Left renal pelvis (tissue), 4 donors: ENCODE results near the gene DMRTC2. TPM values are rescaled to one million over a fixed set of nuclear protein-coding genes. Genes with fewer than 3 reads are reported as not detected.
"Not testable (repeated sequence)": the region's sequence is repeated elsewhere in the genome, so short reads cannot be mapped to it uniquely, and the experiment has no call there.

Source experiments
- DNase-seq, 4 donors: peaks; one replicate each; pipeline ENCODE4 v3.0.0-alpha.2; 2013; ENCODE audit warnings: low read depth in 4 of 4, low spot score in 3 of 4
- polyA plus RNA-seq, 4 donors: library from polyadenylated mRNA; unstranded; fragments of 120-200 nt; gene quantifications; one replicate each; pipeline ENCODE4 v1.2.1, GENCODE V29; 2013; ENCODE audit not compliant: insufficient read length in 4 of 4

The DMRTC2 gene
- polyA plus RNA-seq, 4 donors = not detected

DNA sequence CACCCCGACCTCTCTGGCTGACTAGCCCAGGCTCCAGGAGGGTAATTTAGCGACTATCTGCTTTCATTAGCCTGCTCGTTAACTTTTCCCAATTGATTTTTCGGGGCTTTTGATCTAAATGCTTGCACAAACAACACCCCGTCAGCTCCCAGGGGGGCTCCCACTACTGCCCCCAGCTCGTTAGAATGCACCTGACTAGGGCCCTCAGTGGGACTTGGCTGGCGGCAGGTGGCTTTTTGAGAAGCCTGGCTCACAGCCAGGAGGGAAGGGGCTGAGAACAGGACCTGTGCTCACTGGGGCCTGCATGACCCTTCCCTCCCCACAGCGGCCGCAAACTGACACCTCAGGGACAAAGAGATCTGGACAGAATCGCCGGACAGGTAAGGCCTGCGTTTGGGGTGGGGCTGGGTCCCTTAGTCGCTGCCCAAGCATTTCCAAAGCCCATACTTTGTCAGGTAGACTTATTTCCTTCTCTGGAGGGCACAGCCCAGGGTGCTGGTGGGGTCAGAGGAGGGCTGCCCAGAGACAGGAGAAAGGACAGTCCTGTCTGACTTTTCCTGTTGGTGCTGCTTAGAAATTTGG lies 24.6 kb downstream of the DMRTC2 start:
- no peak for DNase-seq

DNA sequence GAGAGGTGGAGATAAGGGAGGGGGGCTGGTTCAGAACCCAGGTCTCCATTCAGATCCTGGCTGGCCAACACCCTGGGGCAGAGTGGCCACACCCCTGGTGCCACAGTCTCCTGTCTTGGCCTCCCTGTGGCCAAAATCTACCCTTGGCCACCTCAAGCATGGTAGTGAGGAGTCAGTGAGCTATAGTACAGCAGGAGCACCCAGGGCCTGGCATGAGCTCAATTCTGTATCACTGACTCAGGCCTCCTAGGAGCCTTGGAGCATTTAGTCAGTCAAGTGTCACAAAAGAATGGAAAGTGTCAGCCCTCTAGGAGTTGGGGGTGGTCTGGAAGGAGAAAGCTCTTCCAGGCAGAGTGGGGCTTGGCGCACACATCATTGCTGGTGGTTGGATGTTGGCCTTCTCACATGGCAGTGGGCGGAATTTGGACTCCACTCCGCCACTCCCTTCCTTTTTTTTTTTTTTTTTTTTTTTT lies 25.6 kb downstream of the DMRTC2 start:
- no peak for DNase-seq

DNA sequence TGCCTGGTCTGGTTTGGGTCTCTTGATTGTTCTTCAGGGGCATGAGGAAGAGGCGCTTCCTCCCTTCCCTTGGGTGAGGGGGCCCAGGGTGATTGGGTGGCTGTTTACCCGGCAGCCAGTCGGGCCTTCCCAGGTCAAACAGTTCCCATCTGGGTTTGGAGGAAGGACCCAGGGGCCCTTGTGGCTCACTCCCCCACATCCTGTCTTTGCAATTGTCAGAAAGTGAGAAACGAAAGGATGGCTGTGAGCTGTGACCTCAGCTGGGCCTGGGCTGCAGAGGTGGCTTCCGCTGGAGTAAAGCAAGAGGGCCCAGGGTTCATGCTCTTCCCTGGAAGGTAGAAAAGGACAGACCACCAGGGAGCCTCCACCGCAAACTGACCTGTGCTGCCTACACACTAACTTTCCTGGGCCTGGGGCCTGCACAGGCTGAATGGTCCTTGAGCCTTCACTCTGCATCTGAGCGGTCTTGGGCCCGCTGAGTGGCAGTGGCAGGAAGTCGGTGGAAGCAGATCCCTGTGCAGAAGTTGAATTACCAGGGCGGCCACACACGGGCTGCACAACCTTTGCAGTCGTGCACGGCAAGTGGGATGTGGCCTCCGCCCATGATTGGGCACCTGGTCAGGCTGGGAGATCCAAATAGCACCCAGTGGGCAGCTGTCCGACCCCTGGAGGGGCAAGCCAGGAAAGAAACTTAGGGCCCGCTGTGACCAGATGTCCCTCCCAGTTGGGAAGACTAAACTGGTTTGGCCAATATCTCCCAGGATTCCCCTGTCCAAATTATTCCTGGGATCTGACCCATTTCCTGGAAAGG lies 26.9 kb downstream of the DMRTC2 start:
- DNase-seq = no peak

DNA sequence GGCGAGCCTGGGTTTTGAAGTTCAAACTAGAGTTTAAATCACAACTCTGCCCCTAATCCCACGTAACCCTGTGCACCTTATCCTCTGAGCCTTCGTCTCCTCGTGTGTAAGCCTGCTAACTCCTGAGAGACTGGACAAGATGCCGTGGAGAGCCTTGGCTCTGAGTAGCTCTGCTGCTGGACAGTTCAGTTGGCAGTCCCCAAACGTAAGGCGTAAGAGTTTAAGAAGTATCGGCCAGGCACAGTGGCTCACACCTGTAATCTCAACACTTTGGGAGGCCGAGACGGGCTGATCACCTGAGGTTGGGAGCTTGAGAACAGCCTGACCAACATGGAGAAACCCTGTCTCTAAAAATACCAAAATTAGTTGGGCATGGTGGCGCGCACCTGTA lies 27.5 kb downstream of the DMRTC2 start:
- DNase-seq = no peak

GRCh38 chr19:41872775-41873647 lies 28.2 kb downstream of the DMRTC2 start:
- no peak for DNase-seq

DNA sequence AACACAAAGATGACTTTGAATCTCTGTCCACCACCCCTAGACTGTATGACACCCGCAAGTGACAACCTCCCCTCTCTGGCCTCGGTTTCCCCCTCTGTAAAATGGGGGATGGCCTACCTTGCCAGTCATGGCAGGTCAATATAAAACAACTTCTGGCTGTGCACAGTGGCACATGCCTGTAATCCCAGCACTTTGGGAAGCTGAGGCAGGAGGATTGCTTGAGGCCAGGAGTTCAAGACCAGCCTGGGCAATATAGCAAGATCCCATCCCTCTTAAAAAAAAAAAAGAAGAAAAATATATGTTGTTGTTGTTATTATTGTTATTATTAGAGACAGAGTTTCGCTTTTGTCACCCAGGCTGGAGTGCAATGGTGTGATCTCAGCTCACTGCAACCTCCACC lies 31.1 kb downstream of the DMRTC2 start:
- DNase-seq = not testable (repeated sequence)

GRCh38 chr19:41876847-41877832 lies 32.3 kb downstream of the DMRTC2 start, which contains the start of gene CD79A:
CD79A (plus strand) TSS chr19:41877279; CDS start chr19:41877305, 26 bp downstream.
- DNase-seq = no peak

- no peak for DNase-seq
Observed at GRCh38 chr19:41877916-41878905, 33.4 kb downstream of the DMRTC2 start.

DNA sequence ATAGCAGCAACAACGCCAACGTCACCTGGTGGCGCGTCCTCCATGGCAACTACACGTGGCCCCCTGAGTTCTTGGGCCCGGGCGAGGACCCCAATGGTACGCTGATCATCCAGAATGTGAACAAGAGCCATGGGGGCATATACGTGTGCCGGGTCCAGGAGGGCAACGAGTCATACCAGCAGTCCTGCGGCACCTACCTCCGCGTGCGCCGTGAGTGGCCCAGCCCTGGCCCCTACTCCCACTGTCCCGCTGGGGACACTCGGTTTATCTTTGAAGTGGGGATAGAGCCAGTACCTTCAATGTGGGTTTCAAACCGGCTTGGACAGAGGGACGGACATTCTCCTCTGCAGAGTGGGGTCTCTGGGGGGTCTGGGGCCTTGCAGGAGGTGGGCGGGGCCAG lies 34.2 kb downstream of the DMRTC2 start:
- DNase-seq = no peak

DNA sequence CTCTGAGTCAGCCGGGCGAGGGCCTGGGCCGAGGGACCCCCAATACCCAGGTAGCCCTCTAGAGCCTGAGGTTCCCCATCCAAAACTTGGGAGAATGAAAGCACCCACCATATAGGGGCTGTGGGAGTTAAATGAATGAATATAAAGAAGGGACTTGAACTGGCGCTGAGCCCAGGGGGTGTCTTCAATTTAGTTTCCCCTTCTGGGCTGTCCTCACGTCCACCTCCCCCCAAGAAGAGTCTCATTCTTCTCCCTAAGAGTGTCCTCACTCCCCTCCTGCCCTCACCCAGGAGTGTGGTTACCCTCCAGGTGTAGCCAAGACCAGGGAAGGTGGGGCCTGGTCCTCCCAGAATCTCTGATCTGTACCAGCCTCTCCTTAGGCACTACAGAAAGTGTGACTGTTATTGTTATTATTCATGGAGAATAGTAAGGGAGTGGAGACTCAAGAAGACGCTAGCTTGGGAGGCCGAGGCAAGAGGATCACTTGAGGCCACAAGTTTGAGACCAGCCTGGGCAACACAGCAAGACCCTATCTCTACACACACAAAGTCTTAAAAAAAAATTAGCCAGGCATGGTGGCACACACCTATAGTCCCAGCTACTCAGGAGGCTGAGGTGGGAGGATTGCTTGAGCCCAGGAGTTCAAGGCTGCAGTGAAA lies 35.0 kb downstream of the DMRTC2 start:
- no peak for DNase-seq

- DNase-seq = no peak
Observed at GRCh38 chr19:41880329-41880708, 35.5 kb downstream of the DMRTC2 start.

- no peak for DNase-seq
Observed at GRCh38 chr19:41882568-41883462, 38.0 kb downstream of the DMRTC2 start, which contains the start of gene ARHGEF1. ARHGEF1 (plus strand) TSS chr19:41883184; CDS start chr19:41888083, 4,899 bp downstream.

- DNase-seq = no peak
Observed at GRCh38 chr19:41883463-41883820, 38.6 kb downstream of the DMRTC2 start.

GRCh38 chr19:41883821-41884733 lies 39.2 kb downstream of the DMRTC2 start:
- peak; percentile 77 to 87 (median 81) for DNase-seq

DNA sequence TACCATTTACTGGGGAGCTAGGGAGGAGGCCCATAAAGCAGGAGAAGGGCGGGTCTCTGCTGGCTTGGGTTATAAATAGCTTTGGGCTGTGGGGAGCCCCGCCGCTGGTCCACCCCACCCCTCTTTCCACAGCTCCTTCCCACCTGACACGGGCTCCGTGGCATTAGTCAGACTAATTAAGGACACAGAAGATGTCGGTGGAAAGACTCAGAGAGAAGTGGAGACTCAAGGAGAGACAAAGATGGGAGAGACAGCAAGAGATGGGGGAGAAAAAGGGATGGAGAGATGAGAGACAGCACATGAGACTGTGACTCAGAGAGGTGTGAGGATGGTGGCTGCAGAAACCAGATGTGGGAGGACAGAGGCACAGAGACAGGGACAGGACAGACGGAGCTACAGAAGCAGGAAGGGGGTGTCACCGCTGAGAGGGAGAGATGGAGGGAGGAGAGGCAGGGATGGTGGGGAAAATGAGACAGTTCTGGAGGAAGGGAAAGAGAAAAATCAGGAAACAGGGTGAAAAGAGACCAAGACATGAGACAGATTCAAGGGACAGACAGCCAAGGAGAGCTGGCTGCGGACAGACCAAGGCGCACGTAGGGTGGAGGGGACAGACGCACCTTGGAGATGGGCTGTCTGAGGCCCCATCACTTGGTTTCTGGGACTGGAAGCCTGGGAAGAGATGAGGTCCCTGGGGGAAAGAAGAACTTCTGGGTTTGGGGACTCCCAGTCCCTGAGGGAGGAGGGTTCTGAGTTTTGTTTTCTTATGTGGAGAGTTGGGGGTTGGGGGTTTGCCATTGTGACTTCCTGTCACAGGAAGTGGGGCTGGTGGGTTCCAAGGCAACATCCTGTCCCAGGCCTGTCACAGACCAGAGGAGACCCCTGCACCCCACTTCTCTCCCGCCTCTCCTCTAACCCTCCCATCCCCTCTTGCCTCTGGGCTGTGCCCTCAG lies 42.2 kb downstream of the DMRTC2 start:
- no peak for DNase-seq
